Fibroblast of lung (primary cell): ENCODE data around the gene KRT16. TPM values are rescaled to one million over a fixed set of nuclear protein-coding genes. Genes with fewer than 3 reads are reported as not detected.

Experiments used
- DNase-seq, 2 donors: peaks; one replicate each; pipeline versions ENCODE4 v3.0.0 to v3.0.0-alpha.2; 2010; ENCODE audit warnings: low read depth in 2 of 2
- H2AFZ ChIP-seq: 2 replicates; pipeline ENCODE4 v1.5.1; 2012; ENCODE audit warnings: low read length, control low read depth, inconsistent platforms
- H3K27ac ChIP-seq: 2 replicates; pipeline ENCODE4 v1.5.1; 2011; ENCODE audit warnings: low read length, control low read depth; ENCODE audit not compliant: insufficient read depth
- H3K27me3 ChIP-seq: 2 replicates; pipeline ENCODE4 v1.5.1; 2011; ENCODE audit warnings: mild to moderate bottlenecking, low read length; ENCODE audit not compliant: control insufficient read depth, insufficient read depth
- H3K36me3 ChIP-seq: 2 replicates; pipeline ENCODE4 v1.5.1; 2011; ENCODE audit warnings: low read length; ENCODE audit not compliant: control insufficient read depth, insufficient read depth
- H3K4me1 ChIP-seq: 2 replicates; pipeline ENCODE4 v1.5.1; 2011; ENCODE audit warnings: low read length; ENCODE audit not compliant: control insufficient read depth, insufficient read depth; ENCODE audit errors: extremely low read depth
- H3K4me2 ChIP-seq: 2 replicates; pipeline ENCODE4 v1.5.1; 2011; ENCODE audit warnings: low read length, control low read depth; ENCODE audit not compliant: insufficient read depth; ENCODE audit errors: extremely low read depth
- H3K4me3 ChIP-seq, 4 experiments: fragments of 200-600 bp in 1 of 4; sonication (generic) in 1 of 4; replicated peaks in 1 of 4; 2 replicates each; pipeline ENCODE4 v1.5.1; 2011 to 2016; ENCODE audit warnings: low read length in 4 of 4, low read depth in 3 of 4, mild to moderate bottlenecking in 3 of 4, control low read depth in 2 of 4, inconsistent platforms in 1 of 4, mixed read lengths in 1 of 4; ENCODE audit not compliant: insufficient read depth in 1 of 4; ENCODE audit errors: control extremely low read depth in 1 of 4
- H3K79me2 ChIP-seq: 2 replicates; pipeline ENCODE4 v1.5.1; 2012; ENCODE audit warnings: mild to moderate bottlenecking, low read length, inconsistent platforms; ENCODE audit not compliant: control insufficient read depth, insufficient read depth
- H3K9ac ChIP-seq: 2 replicates; pipeline ENCODE4 v1.5.1; 2011; ENCODE audit warnings: mild to moderate bottlenecking, low read length, control low read depth; ENCODE audit not compliant: insufficient read depth
- H3K9me3 ChIP-seq: 2 replicates; pipeline ENCODE4 v1.5.1; 2012; ENCODE audit warnings: low read depth, low read length; ENCODE audit not compliant: control insufficient read depth, insufficient read depth
- H4K20me1 ChIP-seq: 2 replicates; pipeline ENCODE4 v1.5.1; 2011; ENCODE audit warnings: low read length; ENCODE audit not compliant: control insufficient read depth, insufficient read depth; ENCODE audit errors: extremely low read depth
- EZH2 ChIP-seq: IDR thresholded peaks from 2 replicates; pipeline ENCODE4 v1.5.1; 2012; ENCODE audit warnings: low read length, control low read depth, mild to moderate bottlenecking; ENCODE audit errors: missing control alignments
- polyA plus RNA-seq, 2 donors: library from polyadenylated mRNA; depleted of rRNA in 1 of 2; stranded (reverse) in 1 of 2; unstranded in 1 of 2; fragments of >200 nt; gene quantifications; 2 replicates each; pipeline ENCODE4 v1.2.1, GENCODE V29; 2011 to 2012; ENCODE audit warnings: missing spikeins in 1 of 2
- total RNA-seq: library from RNA; depleted of rRNA; stranded (reverse); fragments of >200 nt; gene quantifications from 2 replicates; pipeline ENCODE4 v1.2.1, GENCODE V29; 2014
- TF ChIP-seq, protein P1 (sequence below), 2 donors: IDR thresholded peaks in 1 of 2; conservative IDR thresholded peaks in 1 of 2; 1 replicate in 1 of 2; 2 replicates in 1 of 2; pipeline ENCODE4 v1.5.1; 2011 to 2012; ENCODE audit warnings: low read length in 2 of 2, control low read depth in 1 of 2, inconsistent platforms in 1 of 2, low read depth in 1 of 2, mild to moderate bottlenecking in 1 of 2

KRT16 gene
- total and polyA plus RNA-seq, 2 donors (not counting 1 experiment from before 2014, with no cell fraction given), result 0.09 TPM; not detected in 1

DNA sequence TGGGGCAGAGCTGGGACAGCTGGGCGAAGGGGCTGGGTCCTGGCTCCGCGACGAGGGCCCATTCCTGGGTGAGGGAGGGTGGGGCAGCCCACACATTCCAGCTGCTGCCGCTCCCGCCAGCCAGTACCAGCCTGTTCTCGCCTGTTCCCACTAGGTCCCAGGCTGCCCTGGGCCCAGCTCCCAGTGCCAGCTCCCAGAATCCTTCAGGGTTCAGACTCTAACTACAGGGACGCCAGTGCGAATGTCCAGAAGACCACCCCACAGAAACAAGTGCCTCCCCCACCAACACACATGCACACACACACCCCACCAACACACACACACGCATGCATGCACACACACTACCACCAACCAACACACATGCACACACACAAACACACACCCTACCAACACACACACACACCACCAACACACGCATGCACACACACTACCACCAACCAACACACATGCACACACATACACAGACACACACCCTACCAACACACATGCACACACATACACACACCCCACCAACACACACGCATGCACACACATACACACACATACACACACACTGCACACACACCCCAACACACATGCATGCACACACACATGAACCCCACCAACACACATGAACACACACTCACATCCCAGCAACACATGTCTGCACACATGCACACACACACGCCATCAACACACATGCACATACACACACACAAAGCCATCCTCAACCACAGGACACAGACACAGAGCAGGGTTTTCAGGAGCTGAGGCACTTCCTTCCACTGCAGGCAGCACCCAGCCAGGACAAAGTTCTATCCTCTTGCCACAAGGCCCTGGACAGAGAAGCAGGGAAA, 39.3 kb upstream of the KRT16 start:
- Histone ChIP-seq H3K79me2 (no peaks in the 10 kb centered on the region), H3K4me3 (no peak overlapping the region), H3K4me1 (peaks cover 8% of the 10 kb centered on the region), H3K27me3 (no peaks in the 10 kb centered on the region), H3K27ac (no peak overlapping the region), H4K20me1 (no peaks in the 10 kb centered on the region), H3K4me2 (no peak overlapping the region), H3K9me3 (no peaks in the 10 kb centered on the region), H3K36me3 (no peaks in the 10 kb centered on the region), H2AFZ (no peak overlapping the region), H3K9ac (no peak overlapping the region)
- TF ChIP-seq, protein P1, sequence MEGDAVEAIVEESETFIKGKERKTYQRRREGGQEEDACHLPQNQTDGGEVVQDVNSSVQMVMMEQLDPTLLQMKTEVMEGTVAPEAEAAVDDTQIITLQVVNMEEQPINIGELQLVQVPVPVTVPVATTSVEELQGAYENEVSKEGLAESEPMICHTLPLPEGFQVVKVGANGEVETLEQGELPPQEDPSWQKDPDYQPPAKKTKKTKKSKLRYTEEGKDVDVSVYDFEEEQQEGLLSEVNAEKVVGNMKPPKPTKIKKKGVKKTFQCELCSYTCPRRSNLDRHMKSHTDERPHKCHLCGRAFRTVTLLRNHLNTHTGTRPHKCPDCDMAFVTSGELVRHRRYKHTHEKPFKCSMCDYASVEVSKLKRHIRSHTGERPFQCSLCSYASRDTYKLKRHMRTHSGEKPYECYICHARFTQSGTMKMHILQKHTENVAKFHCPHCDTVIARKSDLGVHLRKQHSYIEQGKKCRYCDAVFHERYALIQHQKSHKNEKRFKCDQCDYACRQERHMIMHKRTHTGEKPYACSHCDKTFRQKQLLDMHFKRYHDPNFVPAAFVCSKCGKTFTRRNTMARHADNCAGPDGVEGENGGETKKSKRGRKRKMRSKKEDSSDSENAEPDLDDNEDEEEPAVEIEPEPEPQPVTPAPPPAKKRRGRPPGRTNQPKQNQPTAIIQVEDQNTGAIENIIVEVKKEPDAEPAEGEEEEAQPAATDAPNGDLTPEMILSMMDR (conservative IDR thresholded peaks at IDR 0.05 in 1 of 2, IDR thresholded peaks at IDR 0.05 in 1 of 2; ENCODE audit: low read depth in 1 of 2, low read length in 2 of 2), result no peak
- TF ChIP-seq EZH2, result no peak
- no peak for DNase-seq

DNA sequence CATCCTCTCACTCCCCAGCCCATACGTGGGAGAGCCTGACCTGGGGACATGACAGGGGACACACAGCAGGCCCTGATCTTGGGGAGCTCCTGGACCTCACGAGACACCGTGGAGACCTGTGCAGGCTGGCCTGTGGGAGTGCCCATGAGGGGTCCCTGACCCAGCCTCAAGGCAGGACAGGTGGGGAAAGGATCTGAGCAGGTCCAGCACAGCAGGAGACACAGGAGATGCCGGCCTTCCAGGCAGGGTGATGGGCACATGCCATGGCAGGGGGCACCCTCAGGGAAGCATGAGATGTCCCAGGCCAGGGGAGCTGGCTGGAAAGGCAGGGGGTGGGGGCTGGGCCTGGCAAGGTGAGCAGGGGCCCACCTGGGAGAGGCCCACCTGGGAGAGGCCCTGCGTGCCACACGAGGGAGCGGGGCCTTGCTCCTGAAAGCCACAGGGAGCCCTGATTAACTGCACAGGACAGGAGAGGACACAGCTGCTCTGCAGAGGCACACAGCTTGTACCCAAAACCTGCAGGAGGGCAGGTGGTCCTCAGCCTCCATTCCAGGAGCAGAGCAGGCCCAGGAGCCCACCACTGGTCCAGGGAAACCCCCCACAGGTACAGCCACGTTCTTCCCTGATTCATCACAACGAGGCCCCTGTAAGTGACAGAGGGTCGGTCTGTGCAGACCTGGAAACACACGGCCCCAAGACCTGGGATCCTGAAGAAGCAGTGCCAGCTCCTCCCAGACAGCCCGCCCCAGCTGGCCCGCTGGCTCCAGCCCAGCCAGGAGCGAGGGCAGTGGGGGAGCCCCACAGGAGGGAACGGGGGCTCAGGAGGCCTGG, 38.4 kb upstream of the KRT16 start:
- peaks cover 8% of the 10 kb centered on the region for H3K4me1 ChIP-seq
- H3K27ac ChIP-seq, result no peak overlapping the region
- H4K20me1 ChIP-seq, result no peaks in the 10 kb centered on the region
- H3K79me2 ChIP-seq, result no peaks in the 10 kb centered on the region
- TF ChIP-seq, protein P1 (conservative IDR thresholded peaks at IDR 0.05 in 1 of 2, IDR thresholded peaks at IDR 0.05 in 1 of 2; ENCODE audit: low read depth in 1 of 2, low read length in 2 of 2), result no peak
- no peak for TF ChIP-seq EZH2
- no peak overlapping the region for H2AFZ ChIP-seq
- no peak for DNase-seq
- no peak overlapping the region for H3K4me3 ChIP-seq
- H3K27me3 ChIP-seq, result no peaks in the 10 kb centered on the region
- no peaks in the 10 kb centered on the region for H3K9me3 ChIP-seq
- H3K9ac ChIP-seq, result no peak overlapping the region
- no peak overlapping the region for H3K4me2 ChIP-seq
- H3K36me3 ChIP-seq, result no peaks in the 10 kb centered on the region

DNA sequence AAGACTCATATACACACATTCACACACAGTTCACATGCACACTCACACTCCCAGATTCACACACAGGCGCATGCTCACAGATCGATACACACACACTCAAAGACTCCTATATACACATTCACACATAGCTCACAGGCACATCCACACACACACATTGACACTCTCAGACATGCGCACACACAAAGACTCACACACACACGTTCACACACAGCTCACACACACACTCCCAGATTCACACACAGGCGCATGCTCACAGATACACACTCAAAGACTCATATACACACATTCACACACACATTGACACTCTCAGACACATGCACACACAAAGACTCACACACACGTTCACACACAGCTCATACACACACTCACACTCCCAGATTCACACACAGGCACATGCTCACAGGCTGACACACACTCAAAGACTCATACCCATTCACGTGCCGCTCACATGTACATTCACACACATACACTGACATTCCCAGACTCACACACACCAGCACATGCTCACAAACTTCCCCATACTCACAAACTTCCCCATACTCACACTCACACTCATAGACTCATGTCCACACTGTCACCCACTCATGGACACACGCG, 37.5 kb upstream of the KRT16 start:
- H3K79me2 ChIP-seq, result no peaks in the 10 kb centered on the region
- no peaks in the 10 kb centered on the region for H3K27me3 ChIP-seq
- H2AFZ ChIP-seq, result no peak overlapping the region
- H3K4me1 ChIP-seq, result peaks cover 11% of the 10 kb centered on the region
- no peak overlapping the region for H3K4me2 ChIP-seq
- no peak overlapping the region for H3K9ac ChIP-seq
- H3K4me3 ChIP-seq, result no peak overlapping the region
- no peak overlapping the region for H3K27ac ChIP-seq
- no peaks in the 10 kb centered on the region for H4K20me1 ChIP-seq
- DNase-seq, result no peak
- H3K36me3 ChIP-seq, result no peaks in the 10 kb centered on the region
- TF ChIP-seq, protein P1 (conservative IDR thresholded peaks at IDR 0.05 in 1 of 2, IDR thresholded peaks at IDR 0.05 in 1 of 2; ENCODE audit: low read depth in 1 of 2, low read length in 2 of 2), result no peak
- no peak for TF ChIP-seq EZH2
- H3K9me3 ChIP-seq, result no peaks in the 10 kb centered on the region
